Fibroblast of pulmonary artery (primary cell): ENCODE data around the gene ARHGEF7.

Experiments
- DNase-seq: peaks from one replicate; pipeline ENCODE4 v3.0.0-alpha.2; 2010; ENCODE audit warnings: low read depth
- H3K4me3 ChIP-seq: replicated peaks from 2 replicates; pipeline ENCODE4 v1.5.1; 2011; ENCODE audit warnings: low read depth, mild to moderate bottlenecking, control low read depth, low read length, moderate library complexity
- TF ChIP-seq, protein P1 (sequence below): IDR thresholded peaks from 2 replicates; pipeline ENCODE4 v1.5.1; 2011; ENCODE audit warnings: mild to moderate bottlenecking, control low read depth, low read length, inconsistent platforms; ENCODE audit errors: missing control alignments

ARHGEF7 gene

DNA sequence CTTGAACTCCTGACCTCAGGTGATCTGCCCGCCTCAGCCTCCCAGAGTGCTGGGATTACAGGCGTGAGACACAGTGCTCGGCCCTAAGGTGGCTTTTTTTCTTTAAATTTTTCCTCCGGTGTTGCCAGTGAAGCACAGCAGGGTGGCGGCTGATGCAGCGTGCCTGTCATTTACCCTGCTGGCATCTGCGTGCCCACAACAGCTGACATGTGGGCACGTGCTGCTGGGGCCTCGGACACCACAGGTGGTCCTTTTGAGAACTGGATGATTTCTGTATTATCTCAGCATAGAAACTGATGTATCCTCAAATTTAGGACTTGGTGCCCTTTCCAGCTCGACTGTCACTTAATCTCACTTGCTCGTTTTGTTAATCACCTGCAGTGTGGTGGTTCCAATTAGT is 174.1 kb downstream of the ARHGEF7 start:
- TF ChIP-seq, protein P1, sequence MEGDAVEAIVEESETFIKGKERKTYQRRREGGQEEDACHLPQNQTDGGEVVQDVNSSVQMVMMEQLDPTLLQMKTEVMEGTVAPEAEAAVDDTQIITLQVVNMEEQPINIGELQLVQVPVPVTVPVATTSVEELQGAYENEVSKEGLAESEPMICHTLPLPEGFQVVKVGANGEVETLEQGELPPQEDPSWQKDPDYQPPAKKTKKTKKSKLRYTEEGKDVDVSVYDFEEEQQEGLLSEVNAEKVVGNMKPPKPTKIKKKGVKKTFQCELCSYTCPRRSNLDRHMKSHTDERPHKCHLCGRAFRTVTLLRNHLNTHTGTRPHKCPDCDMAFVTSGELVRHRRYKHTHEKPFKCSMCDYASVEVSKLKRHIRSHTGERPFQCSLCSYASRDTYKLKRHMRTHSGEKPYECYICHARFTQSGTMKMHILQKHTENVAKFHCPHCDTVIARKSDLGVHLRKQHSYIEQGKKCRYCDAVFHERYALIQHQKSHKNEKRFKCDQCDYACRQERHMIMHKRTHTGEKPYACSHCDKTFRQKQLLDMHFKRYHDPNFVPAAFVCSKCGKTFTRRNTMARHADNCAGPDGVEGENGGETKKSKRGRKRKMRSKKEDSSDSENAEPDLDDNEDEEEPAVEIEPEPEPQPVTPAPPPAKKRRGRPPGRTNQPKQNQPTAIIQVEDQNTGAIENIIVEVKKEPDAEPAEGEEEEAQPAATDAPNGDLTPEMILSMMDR: no peak
- DNase-seq: no peak
- H3K4me3 ChIP-seq: no peak overlapping the region

DNA sequence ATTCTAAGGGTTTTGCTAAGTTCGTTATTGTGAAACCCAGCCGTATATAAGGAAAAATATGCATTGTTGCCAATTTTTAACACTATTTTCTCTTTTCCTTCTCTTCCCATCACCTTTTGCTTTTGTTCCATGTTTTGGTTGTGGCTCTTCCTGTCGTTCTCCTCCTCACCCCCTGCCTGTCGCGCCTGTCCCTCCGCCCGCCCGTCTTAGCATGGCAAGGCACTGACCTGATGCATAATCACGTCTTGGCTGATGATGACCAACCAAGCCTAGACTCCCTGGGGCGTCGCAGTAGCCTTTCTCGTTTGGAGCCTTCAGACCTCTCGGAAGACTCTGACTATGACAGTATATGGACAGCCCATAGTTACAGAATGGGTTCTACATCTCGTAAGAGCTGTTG is 176.8 kb downstream of the ARHGEF7 start:
- no peak overlapping the region for H3K4me3 ChIP-seq
- TF ChIP-seq, protein P1: no peak
- no peak for DNase-seq

DNA sequence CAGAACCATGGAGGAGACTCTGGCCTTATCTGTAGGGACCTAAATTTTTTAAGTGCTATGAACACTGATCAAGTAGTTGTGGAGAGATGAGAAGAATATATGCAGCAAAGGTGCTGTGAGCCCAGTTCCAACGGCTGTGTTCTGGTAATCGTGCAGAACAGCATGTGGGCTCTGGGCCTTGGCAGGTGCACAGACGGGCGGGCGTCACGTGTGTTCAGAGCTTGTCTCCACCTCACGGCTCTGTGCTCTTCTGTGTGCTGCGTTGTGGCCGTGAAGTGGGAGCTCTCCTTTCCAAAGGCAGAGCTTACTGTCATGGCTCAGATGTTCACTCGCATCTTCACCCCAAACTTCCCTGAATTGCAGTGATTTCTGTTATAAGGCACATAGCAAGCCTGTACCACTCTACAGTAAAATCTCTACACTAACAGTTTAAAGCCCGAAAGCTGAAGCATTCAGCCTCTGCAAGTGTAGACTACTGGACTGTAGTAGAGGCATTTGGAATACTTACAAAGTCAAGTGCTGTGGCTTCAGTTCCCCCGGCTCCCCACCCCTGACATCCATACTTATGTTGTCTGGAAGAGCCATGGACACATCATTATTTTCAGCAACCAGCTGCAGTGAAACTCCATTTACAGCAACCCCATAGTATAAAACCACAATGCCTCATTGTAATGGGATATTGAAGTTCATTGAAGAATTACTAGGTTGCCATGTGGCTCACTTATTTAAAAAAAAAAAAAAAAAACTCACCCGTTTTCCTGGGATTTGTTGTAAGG is 177.8 kb downstream of the ARHGEF7 start:
- no peak for DNase-seq

DNA sequence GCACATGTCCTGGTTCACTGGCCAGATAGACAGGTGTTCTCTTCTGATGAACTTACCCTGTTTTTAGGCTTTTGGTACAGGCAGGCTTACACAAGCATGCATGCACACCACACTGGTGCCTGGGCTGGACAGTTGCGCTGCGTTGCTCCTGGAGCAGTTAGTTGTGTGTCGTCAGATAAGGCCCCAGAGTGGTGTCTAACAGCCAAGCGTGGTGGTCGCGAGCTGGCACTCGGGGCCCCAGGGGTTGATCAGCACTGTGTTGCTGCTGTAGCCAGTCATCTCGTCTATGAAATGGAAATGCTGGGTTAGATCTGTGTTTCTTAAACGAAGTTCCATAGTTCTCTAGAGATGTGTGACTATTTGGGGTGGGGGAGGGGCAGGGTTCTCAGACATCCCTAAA is 180.8 kb downstream of the ARHGEF7 start:
- DNase-seq: no peak
- TF ChIP-seq, protein P1: no peak

More for the DNA sequence above, 177.8 kb downstream of the ARHGEF7 start:
- TF ChIP-seq, protein P1: no peak
- no peak overlapping the region for H3K4me3 ChIP-seq

DNA sequence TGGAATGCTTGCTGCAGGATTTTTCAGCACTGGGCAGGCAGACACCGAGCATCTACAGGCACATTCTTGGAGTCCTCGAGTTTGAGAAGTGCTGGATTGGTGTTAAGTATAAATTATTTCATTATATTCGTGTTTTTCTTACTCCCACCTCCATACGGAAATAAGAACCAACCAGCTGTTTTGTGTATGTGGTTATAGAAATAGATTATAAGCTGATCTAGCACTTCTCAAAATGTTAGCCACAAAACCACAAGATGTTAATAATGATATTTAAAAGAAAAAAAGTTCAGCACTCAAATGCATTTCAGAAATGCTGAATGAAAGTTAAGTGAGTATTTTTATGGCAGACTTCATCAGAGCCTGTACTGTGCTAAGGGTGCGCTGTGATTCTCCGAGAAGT is 181.3 kb downstream of the ARHGEF7 start:
- TF ChIP-seq, protein P1: no peak
- H3K4me3 ChIP-seq: no peak overlapping the region
- no peak for DNase-seq

More for the DNA sequence above, 180.8 kb downstream of the ARHGEF7 start:
- no peak overlapping the region for H3K4me3 ChIP-seq

DNA sequence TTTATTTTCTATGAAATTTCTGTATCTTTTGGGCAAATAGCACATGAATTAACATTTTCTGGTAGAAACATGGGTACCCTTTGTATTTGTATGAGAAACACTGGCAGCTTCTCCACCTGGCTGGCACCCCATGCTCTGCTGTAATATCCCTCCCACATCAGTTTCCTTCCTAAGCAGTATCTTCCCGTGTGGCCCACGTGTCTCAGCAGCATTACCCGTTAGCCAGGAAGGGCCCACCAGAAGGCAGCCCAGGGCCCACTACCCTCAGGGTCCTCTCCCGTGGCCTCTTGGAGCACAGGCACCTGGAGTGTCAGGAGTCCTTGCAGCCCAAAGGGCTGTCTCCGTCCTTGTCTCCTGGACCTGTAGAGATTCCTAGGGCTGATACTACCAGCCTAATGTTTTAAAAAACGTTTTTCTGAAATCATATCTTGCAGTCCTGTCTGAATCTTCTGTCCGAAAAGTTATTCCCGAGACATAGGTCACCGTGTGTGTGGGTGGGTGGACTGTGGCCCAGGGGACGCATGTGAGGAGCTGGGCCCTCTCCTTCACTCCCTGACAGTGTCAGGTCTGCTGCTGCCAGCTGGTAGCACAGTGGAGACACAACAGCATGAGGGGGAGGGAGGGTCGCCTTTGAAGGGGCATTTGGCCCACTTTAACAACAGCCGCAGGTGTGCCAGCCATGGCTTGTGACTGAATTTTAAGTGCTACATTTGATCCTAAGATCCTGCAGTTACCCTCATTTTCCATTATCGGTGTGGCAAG is 183.3 kb downstream of the ARHGEF7 start:
- TF ChIP-seq, protein P1: no peak
- no peak for DNase-seq
- no peak overlapping the region for H3K4me3 ChIP-seq
